IPS-15b (cell line): Measurements from ENCODE around the gene GPR157.

ENCODE experiments used
- H3K27me3 ChIP-seq: one replicate; pipeline ENCODE4 v1.6.1; 2013; ENCODE audit warnings: low read length; ENCODE audit not compliant: control insufficient read depth, insufficient read depth
- H3K36me3 ChIP-seq: one replicate; pipeline ENCODE4 v1.6.1; 2013; ENCODE audit warnings: low read length; ENCODE audit not compliant: control insufficient read depth, insufficient read depth
- H3K4me1 ChIP-seq: one replicate; pipeline ENCODE4 v1.6.1; 2013; ENCODE audit warnings: mild to moderate bottlenecking, low read length; ENCODE audit not compliant: control insufficient read depth, insufficient read depth
- H3K4me3 ChIP-seq: one replicate; pipeline ENCODE4 v1.5.1; 2013; ENCODE audit warnings: low read depth, low read length
- H3K9ac ChIP-seq: one replicate; pipeline ENCODE4 v1.6.1; 2013; ENCODE audit warnings: low read depth, mild to moderate bottlenecking, low read length
- H3K9me3 ChIP-seq: one replicate; pipeline ENCODE4 v1.6.1; 2013; ENCODE audit warnings: mild to moderate bottlenecking, low read length; ENCODE audit not compliant: control insufficient read depth, insufficient read depth

The GPR157 gene

DNA sequence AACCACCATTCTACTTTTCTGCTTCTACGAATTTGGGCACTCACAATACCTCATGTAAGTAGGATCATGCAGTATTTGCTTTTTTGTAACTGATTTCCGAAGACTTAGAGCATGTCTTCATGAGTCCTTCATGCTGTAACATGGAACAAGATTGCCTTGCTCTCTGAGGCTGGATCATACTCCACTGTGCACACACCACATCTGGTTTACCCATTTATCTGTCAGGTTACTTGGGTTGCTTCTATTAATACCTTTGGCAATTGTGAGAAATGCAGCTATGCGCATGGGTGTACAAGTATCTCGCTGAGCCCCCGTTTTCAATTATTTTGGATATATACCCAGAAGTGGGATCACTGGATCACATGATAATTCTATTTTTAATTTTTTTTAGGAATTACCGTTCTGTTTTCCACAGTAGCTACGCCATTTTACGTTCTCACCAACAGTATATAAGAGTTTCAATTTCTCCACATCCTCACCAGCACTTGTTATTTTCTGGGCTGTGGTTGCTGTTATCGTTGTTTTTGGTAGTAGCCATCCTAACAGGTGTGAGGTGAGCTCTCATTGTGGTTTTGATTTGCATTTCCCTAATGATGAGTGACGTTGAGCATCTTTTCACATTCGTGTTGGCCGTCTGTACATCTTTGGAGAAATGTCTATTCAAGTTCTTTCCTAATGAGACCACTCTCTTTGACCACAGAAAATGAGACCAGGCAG is 48.8 kb downstream of the GPR157 start:
- Histone ChIP-seq H3K27me3 (no peaks in the 10 kb centered on the region), H3K9me3 (no peaks in the 10 kb centered on the region), H3K4me3 (no peak overlapping the region), H3K36me3 (no peaks in the 10 kb centered on the region), H3K9ac (no peak overlapping the region), H3K4me1 (no peaks in the 10 kb centered on the region)

DNA sequence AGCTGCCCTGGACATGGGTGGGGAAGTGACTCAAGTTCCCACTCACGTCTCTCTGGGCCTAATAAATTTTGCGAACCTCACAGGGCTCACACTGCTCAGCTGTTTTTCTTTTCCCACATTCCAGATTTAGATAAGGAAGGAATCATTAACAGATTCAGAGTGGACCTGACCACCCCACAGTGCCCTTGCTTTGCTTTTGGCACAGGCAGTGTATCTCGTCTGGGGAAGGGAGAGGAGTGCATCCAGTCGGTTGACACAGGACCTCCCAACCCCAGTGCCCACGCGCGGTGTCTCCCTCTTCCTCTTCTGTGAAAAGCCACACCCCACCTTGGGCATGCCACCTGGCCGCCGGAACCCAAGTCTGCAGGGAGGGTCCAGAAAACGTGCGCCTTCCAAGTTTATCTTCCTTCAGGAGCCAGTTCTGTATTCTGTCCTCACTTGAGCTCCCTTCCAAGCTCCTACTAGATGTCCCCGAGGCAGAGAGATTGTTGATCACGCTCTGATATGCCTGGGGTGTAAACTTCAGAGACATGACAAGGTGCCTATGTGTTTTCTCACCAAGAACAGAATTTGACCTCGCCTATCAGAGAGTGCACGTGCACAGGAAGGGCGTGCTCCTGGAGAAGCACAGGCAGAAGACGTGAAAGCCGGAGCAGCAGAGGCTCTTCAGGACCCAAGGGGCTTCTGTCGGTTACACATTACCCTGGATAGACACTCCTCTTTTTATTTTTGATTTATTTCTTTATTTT is 50.0 kb downstream of the GPR157 start:
- no peaks in the 10 kb centered on the region for H3K4me1 ChIP-seq
- H3K4me3 ChIP-seq, result no peak overlapping the region
- no peaks in the 10 kb centered on the region for H3K27me3 ChIP-seq
- no peaks in the 10 kb centered on the region for H3K36me3 ChIP-seq
- no peak overlapping the region for H3K9ac ChIP-seq
- H3K9me3 ChIP-seq, result no peaks in the 10 kb centered on the region

DNA sequence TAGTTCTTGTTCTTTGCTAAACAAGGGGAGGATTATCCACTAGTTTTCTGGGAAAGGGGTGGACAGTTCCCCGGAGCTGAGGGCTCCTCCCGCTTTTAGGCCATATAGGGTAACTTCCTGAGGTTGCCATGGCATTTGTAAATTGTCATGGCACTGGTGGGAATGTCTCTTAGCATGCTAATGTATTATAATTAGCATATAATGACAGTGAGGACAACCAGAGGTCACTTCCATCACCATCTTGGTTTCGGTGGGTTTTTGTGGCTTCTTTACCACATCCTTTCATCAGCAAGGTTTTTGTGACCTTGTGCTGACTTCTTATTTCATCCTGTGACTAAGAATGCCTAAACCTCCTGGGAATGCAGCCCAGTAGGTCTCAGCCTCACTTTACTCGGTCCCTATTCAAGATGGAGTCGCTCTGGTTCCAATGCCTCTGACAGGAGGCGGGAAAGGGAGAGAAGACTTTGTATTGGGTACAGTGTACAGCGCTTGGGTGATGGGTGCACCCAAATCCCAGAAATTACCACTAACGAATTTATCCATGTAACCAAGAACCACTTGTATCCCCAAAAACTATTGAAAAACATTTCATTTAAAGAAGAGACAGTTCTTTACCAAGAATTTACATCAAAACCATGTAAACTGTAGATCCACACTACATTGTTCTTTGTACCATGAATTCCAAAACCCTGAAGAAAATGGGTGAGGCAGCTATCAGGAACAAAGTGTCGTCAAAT is 50.7 kb downstream of the GPR157 start:
- no peaks in the 10 kb centered on the region for H3K4me1 ChIP-seq
- H3K9me3 ChIP-seq, result no peaks in the 10 kb centered on the region
- H3K4me3 ChIP-seq, result no peak overlapping the region
- no peaks in the 10 kb centered on the region for H3K36me3 ChIP-seq
- H3K27me3 ChIP-seq, result no peaks in the 10 kb centered on the region
- no peak overlapping the region for H3K9ac ChIP-seq

DNA sequence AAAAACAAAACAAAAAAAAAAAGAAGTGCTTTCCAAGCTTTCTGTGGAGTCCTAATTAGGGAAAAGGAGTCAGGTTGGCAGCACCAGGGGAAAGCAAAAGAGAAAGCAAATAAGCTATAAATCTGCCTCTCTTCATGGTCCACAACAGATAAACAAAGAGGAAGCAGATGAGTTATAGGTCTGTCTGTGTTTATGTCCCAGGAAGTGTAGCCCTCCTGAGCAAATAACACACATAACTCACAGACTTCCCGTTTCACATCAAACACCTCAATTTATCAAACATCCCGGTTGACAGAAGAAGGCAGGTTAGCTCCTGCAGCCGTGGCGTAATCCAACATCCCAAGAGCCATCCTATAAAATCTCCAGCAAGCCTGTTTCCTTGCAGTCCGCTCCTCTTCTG is 53.9 kb downstream of the GPR157 start:
- Histone ChIP-seq H3K27me3 (no peaks in the 10 kb centered on the region), H3K9me3 (no peaks in the 10 kb centered on the region), H3K9ac (no peak overlapping the region), H3K4me3 (no peak overlapping the region), H3K36me3 (no peaks in the 10 kb centered on the region), H3K4me1 (no peaks in the 10 kb centered on the region)

DNA sequence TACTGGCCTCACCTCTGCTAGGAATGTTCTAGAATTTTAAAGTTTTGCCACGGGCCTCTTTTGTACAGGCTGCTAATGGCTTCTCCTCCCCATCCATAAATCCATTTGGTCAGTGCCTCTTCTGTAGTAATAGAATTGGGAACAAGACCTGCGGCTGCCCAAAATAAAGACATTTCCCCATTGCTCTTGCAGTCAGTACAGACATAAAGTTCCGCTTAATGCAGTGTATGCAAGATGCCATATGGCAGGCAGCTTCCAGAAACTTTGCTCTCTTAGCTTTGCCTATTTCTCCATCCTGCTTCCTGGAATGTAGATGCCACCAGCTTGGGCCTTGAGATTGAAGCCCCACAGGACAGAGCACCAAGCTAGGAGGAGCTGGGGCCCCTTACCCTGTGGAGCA is 55.8 kb downstream of the GPR157 start:
- H3K4me3 ChIP-seq, result no peak overlapping the region
- no peaks in the 10 kb centered on the region for H3K27me3 ChIP-seq
- no peak overlapping the region for H3K9ac ChIP-seq
- peaks cover 2% of the 10 kb centered on the region for H3K4me1 ChIP-seq
- H3K36me3 ChIP-seq, result no peaks in the 10 kb centered on the region
- H3K9me3 ChIP-seq, result no peaks in the 10 kb centered on the region

- no peak overlapping the region for H3K9ac ChIP-seq
- H3K4me3 ChIP-seq, result no peak overlapping the region
- no peaks in the 10 kb centered on the region for H3K36me3 ChIP-seq
- H3K27me3 ChIP-seq, result no peaks in the 10 kb centered on the region
- H3K4me1 ChIP-seq, result peaks cover 2% of the 10 kb centered on the region
- H3K9me3 ChIP-seq, result no peaks in the 10 kb centered on the region
Observed at GRCh38 chr1:9071554-9072235, 57.2 kb downstream of the GPR157 start.

GRCh38 chr1:9070486-9070885 is 58.4 kb downstream of the GPR157 start:
- H3K4me3 ChIP-seq, result no peak overlapping the region
- H3K4me1 ChIP-seq, result peaks cover 2% of the 10 kb centered on the region
- H3K9me3 ChIP-seq, result no peaks in the 10 kb centered on the region
- no peaks in the 10 kb centered on the region for H3K36me3 ChIP-seq
- no peak overlapping the region for H3K9ac ChIP-seq
- H3K27me3 ChIP-seq, result no peaks in the 10 kb centered on the region

DNA sequence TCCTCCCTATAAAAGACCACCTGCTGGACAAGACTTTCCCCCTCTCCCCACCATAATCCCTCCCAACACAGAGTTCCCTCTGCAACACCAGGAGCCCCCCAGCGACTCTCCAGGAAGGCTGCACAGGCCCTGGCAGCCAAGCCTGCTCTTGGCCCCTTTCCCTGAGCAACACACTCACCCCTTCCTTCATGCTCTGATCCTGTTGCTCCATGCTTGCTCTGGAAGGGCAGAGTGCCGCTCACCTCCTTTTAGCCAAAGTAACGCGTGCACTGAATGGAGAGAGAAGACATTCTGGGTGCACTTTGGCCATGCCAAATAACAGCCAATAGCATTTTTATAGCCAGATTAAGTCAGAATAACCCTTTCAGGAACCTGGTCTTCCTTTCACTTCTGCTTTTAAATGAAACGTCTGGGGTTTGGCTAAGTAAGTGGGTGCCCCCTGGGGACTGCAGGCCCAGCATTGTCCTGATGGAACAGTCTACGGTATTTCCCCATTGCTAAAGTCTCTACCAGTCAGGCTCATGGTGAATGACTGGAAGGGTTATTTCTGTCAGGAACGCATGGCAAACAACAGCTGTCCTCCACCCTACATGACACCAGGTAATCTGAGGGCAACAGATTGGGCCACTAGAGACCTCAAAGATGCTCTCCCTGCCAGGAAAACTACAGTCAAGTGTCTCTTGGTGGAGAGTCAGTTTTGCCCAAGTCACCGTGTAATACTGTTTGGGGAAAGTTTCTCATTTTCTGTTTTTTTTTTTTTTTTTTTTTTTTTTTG is 59.4 kb downstream of the GPR157 start, which contains the start of gene SLC2A5:
SLC2A5 (minus strand) TSS at position 310 of the 775 bp plus-strand sequence; CDS start at position 211, 99 bp downstream.
- Histone ChIP-seq H3K4me3 (no peak within 1 kb of the TSS), H3K9ac (no peak within 1 kb of the TSS), H3K36me3 (no peaks in the 10 kb centered on the region), H3K9me3 (no peaks in the 10 kb centered on the region), H3K4me1 (peaks cover 2% of the 10 kb centered on the region), H3K27me3 (no peaks in the 10 kb centered on the region)

DNA sequence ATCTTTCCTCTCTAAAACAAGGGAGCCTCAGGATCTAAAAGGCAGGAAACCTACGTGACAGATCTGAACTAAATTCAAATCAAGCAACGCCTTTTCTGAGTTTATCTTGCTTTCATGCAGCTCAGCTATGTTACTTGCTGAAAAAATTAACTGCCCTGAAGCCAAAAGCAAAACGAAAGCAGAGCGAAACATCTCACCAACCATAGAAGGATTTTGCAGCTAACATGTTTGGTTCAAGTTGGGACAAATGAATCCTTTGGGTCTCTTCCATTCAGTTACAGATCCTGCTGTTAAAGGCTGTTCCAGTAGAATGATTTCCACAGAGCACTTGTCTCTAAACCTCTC is 59.9 kb downstream of the GPR157 start:
- Histone ChIP-seq H3K36me3 (no peaks in the 10 kb centered on the region), H3K4me3 (no peak overlapping the region), H3K4me1 (peaks cover 2% of the 10 kb centered on the region), H3K9ac (no peak overlapping the region), H3K27me3 (no peaks in the 10 kb centered on the region), H3K9me3 (no peaks in the 10 kb centered on the region)

GRCh38 chr1:9066945-9067807 is 61.7 kb downstream of the GPR157 start:
- Histone ChIP-seq H3K27me3 (no peaks in the 10 kb centered on the region), H3K9ac (no peak overlapping the region), H3K36me3 (no peaks in the 10 kb centered on the region), H3K4me3 (no peak overlapping the region), H3K9me3 (no peaks in the 10 kb centered on the region), H3K4me1 (peaks cover 2% of the 10 kb centered on the region)
